Measurements from ENCODE around the gene DOCK1. TPM values are rescaled to one million over a fixed set of nuclear protein-coding genes. Genes with fewer than 3 reads are reported as not detected.

DOCK1 gene
- total RNA-seq, 2 donors from 2014 or later, result 46.4 to 49.0 TPM

GRCh38 chr10:126924180-126924914 is 19.1 kb downstream of the DOCK1 start:
- no peak overlapping the region for H3K27ac ChIP-seq
- no peaks in the 10 kb centered on the region for H3K4me1 ChIP-seq
- H3K27me3 ChIP-seq, result no peaks in the 10 kb centered on the region
- no peaks in the 10 kb centered on the region for H3K36me3 ChIP-seq
- H3K4me3 ChIP-seq, result no peak overlapping the region
- intact Hi-C loops (cut with DNase I), result no loop called here
- H3K9me3 ChIP-seq, result no peaks in the 10 kb centered on the region
- no peak for TF ChIP-seq CTCF (IDR thresholded peaks at IDR 0.05)
- DNase-seq, result no peak
- no peak overlapping the region for H3K9ac ChIP-seq (ENCODE audit: low read depth in 2 of 2, low read length in 2 of 2)

GRCh38 chr10:126924915-126925300 is 19.7 kb downstream of the DOCK1 start:
- intact Hi-C loops (cut with DNase I), result no loop called here
- H3K9ac ChIP-seq (ENCODE audit: low read depth in 2 of 2, low read length in 2 of 2), result no peak overlapping the region
- no peaks in the 10 kb centered on the region for H3K4me1 ChIP-seq
- no peak overlapping the region for H3K4me3 ChIP-seq
- TF ChIP-seq CTCF (IDR thresholded peaks at IDR 0.05), result no peak
- DNase-seq, result no peak
- no peaks in the 10 kb centered on the region for H3K36me3 ChIP-seq
- no peak overlapping the region for H3K27ac ChIP-seq
- no peaks in the 10 kb centered on the region for H3K27me3 ChIP-seq
- H3K9me3 ChIP-seq, result no peaks in the 10 kb centered on the region

GRCh38 chr10:126926568-126926967 is 21.3 kb downstream of the DOCK1 start:
- intact Hi-C loops (cut with DNase I), result no loop called here
- Histone ChIP-seq H3K4me1 (no peaks in the 10 kb centered on the region), H3K36me3 (no peaks in the 10 kb centered on the region), H3K27ac (no peak overlapping the region), H3K27me3 (no peaks in the 10 kb centered on the region), H3K9me3 (no peaks in the 10 kb centered on the region), H3K4me3 (no peak overlapping the region), H3K9ac (ENCODE audit: low read depth in 2 of 2, low read length in 2 of 2) (no peak overlapping the region)
- no peak for TF ChIP-seq CTCF (IDR thresholded peaks at IDR 0.05)
- no peak for DNase-seq

GRCh38 chr10:126927799-126928198 is 22.6 kb downstream of the DOCK1 start:
- intact Hi-C loops (cut with DNase I), result no loop called here

GRCh38 chr10:126928274-126928673 is 23.0 kb downstream of the DOCK1 start:
- H3K4me1 ChIP-seq, result no peaks in the 10 kb centered on the region
- intact Hi-C loops (cut with DNase I), result no loop called here
- DNase-seq, result no peak
- H3K4me3 ChIP-seq, result no peak overlapping the region
- no peak for TF ChIP-seq CTCF (IDR thresholded peaks at IDR 0.05)
- no peak overlapping the region for H3K9ac ChIP-seq (ENCODE audit: low read depth in 2 of 2, low read length in 2 of 2)
- no peaks in the 10 kb centered on the region for H3K9me3 ChIP-seq
- no peak overlapping the region for H3K27ac ChIP-seq
- no peaks in the 10 kb centered on the region for H3K36me3 ChIP-seq
- H3K27me3 ChIP-seq, result no peaks in the 10 kb centered on the region

More at GRCh38 chr10:126927799-126928198, 22.6 kb downstream of the DOCK1 start:
- Histone ChIP-seq H3K27ac (no peak overlapping the region), H3K9me3 (no peaks in the 10 kb centered on the region), H3K36me3 (no peaks in the 10 kb centered on the region), H3K27me3 (no peaks in the 10 kb centered on the region), H3K4me3 (no peak overlapping the region), H3K9ac (ENCODE audit: low read depth in 2 of 2, low read length in 2 of 2) (no peak overlapping the region), H3K4me1 (no peaks in the 10 kb centered on the region)
- DNase-seq, result no peak
- no peak for TF ChIP-seq CTCF (IDR thresholded peaks at IDR 0.05)

All from colonic mucosa (tissue), 4 donors.